ENCODE data around the gene STIP1. TPM values are rescaled to one million over a fixed set of nuclear protein-coding genes. Genes with fewer than 3 reads are reported as not detected.
A peak's percentile ranks its signal among the peaks of the same experiment; 100 is the strongest.

The STIP1 gene
- 149 TPM for polyA plus RNA-seq (2013, experiment 1 of 2; ENCODE audit: insufficient read length)
- polyA plus RNA-seq (2013, experiment 2 of 2; ENCODE audit: insufficient read length) = 147 TPM

GRCh38 chr11:64185693-64186491, at the start of gene STIP1:
TSS of gene STIP1 (plus strand) at chr11:64186171. CDS start at chr11:64186262, 91 bp downstream.
- DNase-seq = peak; percentile 100

DNA sequence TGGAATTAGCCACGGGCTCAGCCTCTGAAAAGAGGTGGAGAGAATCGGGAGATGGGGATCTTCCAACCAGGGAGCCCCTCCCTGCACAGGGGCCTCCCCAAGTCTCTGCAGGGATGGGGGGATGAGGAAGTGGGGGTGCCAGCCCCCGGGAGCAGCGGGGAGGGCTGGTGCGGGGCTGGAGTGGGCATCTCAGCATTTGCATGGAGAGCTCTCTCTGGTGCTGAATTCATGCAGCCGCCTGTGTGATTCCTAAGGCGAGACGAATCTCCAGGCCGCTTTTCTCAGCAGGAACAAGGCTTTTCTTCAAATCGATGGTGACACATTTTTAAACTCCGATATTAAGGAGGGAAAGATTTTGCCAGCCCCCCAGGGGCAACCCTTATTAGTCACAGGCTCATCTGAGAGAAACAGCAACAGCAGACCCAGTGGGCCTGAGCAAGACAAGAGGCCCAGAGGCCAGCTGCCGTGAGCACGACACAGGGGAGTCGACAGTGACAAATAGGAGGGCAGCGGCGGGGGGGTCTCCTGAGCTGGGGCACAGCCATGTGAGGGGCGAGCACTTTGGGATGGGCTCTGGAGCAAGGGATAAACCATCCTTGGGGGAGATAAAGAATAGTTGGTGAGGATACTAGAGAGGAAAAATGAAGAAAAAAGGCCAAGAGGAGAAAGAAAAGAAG, 49.1 kb upstream of the STIP1 start:
- DNase-seq = no peak

GRCh38 chr11:64138398-64138797, 47.6 kb upstream of the STIP1 start:
- DNase-seq = no peak

DNA sequence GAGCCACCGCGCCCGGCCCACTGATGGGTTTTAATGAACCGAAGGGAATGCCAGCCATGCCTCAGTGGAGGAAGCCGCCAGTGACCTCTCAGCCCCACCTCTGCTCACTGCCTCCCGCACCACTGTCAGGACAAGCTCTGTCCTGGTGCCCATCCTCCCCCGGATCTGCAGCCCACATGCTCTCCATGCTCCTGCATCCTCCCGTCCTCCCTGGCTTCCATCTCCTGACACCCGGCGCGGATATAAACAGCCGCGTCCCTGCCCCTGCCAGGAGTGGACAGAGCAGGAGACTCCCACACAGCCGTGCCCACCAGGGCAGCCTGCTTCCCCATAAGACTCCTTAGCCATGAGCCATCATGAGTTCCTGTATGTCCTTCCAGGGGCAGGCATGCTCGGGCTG, 46.9 kb upstream of the STIP1 start:
- no peak for DNase-seq

DNA sequence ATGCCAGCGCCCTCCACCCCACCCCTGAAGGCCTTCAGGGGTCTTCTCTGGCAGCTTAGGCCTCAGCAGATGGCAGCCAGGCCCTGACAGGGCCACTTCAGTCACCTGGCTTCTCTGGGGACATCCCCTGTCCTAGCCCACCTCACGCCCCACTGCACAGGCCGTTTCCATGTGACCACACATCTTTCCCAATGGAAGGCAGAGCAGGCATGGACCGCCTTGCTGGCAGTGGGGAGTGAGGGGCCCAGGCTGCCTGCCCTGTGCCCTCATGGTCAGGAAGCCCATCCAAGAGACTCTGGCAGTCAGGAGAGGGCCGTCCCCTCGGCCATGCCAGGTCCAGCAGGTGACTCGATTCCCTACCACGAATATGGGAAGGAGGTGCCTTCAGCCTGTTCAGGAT, 45.9 kb upstream of the STIP1 start:
- DNase-seq = no peak

GRCh38 chr11:64141081-64141783, 44.7 kb upstream of the STIP1 start:
- DNase-seq = no peak

DNA sequence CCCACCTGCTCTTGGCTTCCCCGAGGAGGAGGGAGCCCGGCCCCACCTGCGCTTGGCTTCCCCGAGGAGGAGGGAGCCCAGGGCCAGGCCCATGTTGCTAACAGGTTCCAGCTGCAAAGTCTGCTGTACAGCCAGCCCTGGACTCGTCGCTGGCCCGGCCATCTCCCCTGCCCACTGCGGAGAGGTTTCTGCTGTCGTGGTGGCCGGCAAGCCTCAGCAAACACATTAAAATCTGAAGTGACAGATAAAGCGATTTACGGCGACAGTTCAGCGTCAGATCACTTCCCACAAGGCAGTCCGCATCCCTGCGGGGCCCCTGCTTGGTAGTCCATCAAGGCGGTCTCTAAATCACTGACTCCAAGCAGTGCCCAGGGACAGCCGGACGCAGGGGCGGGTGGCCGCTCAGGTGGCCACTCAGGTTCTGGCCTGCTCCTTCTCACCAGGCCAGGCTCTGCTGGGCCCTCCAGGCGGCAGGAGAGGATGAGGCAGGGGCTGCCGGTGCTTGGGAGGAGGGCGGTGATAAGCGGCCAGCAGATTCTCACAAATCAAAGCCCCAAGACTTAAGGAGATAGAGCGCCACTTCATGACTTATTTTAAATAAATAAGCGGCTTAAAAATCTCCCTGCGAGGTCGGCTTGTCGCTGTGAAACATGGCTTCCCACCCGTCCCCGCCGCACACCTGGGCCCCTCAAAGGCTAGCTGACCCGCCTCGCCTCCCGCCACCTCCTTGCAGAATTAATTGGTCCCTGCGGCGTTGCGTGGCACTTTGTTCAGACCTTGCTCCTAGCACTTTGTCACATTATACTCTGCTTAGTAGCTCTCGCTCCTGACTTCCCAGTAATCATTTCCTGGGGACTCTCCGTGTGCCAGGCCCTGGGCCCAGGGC, 41.1 kb upstream of the STIP1 start:
- no peak for DNase-seq

DNA sequence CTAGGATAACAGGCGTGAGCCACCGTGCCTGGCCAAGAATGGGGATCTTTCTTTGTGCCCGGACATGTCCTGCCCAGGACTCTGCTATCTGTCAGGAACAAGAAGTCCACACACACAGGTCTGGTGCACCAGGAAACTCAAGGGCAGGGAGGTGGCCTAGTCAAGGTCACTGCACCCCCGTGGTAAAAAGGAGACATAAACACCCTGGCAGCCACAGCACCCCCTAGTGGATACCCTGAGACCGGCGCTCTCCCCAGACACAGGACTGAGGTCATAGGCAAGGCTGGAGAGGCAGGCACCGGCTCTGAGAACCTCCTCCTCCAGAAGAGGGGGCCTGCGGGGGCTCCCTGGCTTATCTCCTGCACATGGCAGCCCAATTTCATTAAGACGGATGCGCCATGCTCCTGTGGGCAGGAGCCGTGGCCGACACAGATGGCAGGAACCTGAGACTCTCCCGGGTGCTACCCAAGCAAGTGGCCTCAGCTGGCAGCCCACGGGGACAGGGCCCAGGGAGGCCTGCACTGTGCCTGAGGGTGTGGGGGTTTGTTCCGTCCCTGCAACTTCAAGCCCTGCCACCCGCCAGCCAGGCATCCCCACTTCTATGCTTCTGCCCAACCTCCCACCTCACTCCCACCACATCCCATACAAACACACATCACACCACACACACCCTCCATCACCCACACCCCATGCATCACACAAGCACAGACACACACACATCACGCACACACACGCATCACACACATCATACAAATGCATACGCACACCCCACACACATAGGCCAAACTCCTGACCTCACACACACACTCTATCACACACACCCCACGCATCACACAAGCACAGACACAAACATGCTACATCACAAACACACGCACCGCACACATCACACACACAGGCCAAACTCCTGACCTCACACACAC, 39.7 kb upstream of the STIP1 start:
- peak; percentile 39 for DNase-seq

DNA sequence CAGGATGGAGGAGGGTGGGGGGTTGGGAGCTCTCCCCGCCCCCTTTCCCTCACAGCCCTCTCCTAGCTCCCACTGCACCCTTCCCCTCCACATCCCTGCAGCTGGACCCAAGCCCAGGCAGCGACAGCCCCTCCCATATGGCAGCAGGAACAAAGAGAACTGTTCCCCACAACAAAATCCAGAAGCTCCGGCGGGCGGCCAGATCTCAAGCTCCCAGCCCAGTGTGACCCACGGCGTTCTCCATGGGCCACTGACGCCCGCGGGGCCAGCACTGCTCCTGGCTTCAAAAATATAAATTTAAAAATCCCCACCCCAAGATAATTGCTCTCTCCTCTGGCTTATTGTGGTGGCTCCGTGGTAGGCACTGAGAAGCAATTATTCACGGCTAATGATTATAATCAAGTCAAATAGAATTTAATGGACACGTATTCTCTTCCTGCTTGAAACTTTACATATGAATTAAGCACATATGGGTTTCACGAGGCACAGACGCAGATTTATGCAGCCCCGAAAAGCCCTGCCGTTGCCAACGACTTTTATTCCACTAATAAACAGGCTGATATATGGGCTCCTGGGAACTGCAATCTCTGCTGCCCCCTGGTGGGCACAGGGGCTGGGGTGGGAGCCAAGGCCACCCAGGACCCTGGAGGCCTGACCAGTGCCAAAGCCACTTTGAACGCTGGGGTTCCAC, 37.6 kb upstream of the STIP1 start:
- DNase-seq = peak; percentile 80

DNA sequence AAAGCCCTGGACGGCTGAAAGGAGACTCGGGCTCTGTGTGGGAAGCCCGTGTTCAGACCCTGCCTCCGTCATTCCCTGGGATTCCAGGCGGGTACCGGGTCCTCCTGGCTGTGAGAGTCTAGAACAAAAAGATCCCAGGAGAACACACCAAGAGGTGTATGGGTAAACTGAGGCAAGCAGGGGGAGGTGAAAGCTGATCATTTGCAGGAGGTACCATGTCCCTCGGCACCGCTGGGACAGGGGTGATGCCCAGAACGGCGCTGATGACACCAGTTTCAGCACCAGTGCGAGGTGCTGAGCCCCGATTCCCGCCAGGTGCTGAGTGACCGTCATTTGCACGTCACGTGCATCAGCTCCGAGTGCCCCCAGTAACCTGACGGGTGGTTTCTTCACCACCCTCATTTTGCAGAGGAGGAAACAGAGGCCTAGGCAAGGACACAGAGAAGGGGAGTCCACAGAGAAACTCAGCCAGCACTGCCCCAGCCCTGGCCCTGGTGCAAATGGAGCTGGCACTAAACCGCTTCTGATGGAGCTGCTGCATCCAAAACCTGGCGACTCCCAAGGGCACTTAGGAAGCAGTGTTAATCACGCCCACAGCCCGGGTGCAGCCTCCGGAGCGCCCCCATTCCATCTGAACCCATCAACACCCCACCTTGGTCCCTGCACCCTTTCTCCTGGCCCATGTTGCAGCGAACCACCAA, 36.9 kb upstream of the STIP1 start:
- DNase-seq = no peak

GRCh38 chr11:64150051-64150450, 35.9 kb upstream of the STIP1 start:
- no peak for DNase-seq

DNA sequence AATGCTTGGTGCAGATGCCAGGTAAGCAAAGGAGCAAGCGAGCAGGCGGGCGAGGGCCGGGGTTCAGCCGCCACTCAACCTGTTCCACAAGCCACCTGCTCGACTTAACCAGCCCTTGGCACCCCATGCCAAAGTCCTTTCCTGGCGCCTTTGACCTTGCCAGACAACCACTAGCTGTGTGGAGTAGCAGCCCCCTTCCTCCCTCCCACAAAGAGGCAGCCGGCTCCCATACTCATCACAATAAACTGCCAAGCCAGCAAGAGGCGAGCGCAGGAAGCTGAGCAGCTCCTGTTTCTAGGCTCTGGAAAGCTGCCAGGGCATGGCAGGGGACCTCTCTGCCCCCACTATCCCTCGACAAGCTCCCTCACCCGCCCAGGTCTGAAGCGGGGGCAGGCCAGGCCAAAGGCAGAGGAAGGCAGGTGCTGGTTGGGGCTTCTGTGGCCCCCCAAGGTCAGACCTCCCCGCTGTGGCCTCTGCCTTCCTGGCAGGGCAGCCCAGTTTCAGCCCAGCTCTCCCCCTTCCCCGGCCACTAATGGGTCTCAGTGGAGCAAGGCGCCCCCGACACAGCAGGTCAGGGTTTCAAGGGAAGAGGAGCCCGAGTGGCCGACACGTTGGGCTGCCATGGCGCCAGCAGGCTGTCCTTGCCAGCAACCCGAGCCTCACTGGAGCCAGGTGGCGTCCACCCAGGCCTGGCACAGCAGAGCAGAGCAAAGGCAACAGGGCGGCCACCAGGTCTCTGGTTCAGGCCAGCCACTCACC, 35.3 kb upstream of the STIP1 start:
- DNase-seq = no peak

DNA sequence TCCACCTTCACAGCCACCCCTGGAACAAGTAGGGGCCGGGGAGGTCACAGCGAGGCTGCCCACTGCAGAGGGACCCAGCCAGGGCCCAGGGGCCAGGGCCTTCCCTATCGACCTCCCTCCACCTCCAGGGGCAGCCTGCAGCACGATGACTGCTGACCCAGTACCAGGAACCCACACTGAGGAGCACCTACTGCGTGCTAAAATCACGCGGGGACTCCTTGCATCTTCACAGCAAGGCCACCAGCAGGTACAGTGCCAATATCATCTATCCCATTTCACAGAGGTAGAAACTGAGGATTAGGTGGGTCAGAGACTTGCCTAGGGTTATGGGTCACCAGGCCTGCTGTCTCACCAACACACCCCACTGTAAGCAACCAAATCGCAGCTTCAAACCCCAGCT, 34.6 kb upstream of the STIP1 start:
- DNase-seq = no peak

- peak; percentile 38 for DNase-seq
These were observed 32.9 kb upstream of the STIP1 start for GRCh38 chr11:64152841-64153691.

GRCh38 chr11:64153812-64154211, 32.2 kb upstream of the STIP1 start:
- no peak for DNase-seq

DNA sequence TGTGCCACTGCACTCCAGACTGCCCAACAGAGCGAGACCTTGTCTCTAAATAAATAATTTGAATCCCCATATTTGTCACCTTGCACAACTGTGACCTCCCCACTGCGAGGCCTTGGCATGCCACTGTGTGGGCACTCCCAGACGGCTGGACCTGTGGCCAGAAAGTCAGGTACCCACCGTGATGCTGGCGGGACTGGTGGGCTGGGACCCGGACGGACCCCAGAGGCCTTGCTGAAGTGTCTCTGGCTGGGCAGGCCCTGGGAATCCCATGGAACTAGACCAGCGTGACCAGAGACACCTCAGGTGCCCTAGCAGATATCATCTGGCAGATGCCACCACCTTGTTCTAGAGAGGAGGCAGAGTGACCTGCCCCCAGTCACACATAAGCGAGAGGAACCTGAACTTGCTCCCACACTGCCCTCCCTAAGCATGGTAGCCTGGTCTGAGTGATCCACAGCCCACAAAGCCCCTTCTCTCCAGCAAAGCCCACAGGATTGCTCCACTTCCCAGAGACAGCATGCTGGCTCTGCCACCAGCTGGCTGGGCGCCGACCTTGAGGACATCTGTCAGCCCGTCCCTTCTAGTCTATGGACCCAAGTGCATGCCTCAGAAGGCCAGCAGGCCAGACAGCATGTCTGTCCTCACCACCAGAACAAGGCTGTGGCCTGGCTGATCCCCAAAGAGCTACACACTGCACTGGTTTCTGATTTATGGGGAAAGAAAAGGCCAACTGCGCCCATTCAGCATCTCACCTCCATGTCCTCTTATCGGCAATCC, 29.5 kb upstream of the STIP1 start:
- DNase-seq = no peak
